Frontal cortex (tissue), 4 donors: ENCODE measurements around the gene CPED1. TPM values are rescaled to one million over a fixed set of nuclear protein-coding genes. Genes with fewer than 3 reads are reported as not detected.
"Not testable (repeated sequence)": the region's sequence is repeated elsewhere in the genome, so short reads cannot be mapped to it uniquely, and the experiment has no call there.

Experiments used
- DNase-seq, 2 donors: peaks; one replicate each; pipeline ENCODE4 v3.0.0; 2012; ENCODE audit warnings: low spot score in 2 of 2
- FAIRE-seq: peaks from 2 replicates; lab custom pipeline; 2012; peaks lifted over from hg19 to GRCh38; lab: Jason Lieb, UNC
- total RNA-seq: library from RNA; depleted of rRNA; stranded (reverse); fragments of >200 nt; gene quantifications from one replicate; pipeline ENCODE4 v1.2.3, GENCODE V29; 2014
- donor health status: control.
- donor health status: control.
- donor health status: control.

The CPED1 gene
- total RNA-seq, 1 donor from 2014 or later = 3.3 TPM

GRCh38 chr7:121159553-121159952 is 171.0 kb downstream of the CPED1 start:
- no peak for FAIRE-seq
- no peak for DNase-seq

GRCh38 chr7:121160150-121161008 is 171.9 kb downstream of the CPED1 start:
- FAIRE-seq = no peak
- no peak for DNase-seq

- FAIRE-seq = no peak
- no peak for DNase-seq
Observed at GRCh38 chr7:121163699-121164098, 175.2 kb downstream of the CPED1 start.

- no peak for DNase-seq
- FAIRE-seq = no peak
Observed at GRCh38 chr7:121164247-121164646, 175.7 kb downstream of the CPED1 start.

DNA sequence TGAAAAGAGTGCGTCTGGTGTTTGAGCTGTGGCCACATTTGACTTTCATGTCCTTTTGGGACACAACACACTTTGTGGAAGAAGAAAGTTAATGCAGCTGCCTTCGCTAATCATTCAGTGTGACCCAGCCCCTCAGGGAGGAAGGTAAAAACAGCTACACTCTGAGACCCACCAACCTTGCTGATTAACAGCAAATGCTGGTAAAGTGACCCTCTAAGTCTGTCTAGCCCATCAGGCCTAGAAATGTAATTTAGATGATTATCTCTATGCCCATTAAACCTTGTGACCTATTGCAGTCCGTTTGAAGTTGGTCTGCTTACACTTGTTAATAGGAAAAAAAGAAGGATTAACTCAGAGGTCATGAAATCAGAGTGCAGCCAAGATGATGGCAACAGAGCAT is 178.4 kb downstream of the CPED1 start:
- FAIRE-seq = no peak
- DNase-seq = no peak

GRCh38 chr7:121167971-121168370 is 179.5 kb downstream of the CPED1 start:
- DNase-seq (no peak), FAIRE-seq (peak; percentile 28)

DNA sequence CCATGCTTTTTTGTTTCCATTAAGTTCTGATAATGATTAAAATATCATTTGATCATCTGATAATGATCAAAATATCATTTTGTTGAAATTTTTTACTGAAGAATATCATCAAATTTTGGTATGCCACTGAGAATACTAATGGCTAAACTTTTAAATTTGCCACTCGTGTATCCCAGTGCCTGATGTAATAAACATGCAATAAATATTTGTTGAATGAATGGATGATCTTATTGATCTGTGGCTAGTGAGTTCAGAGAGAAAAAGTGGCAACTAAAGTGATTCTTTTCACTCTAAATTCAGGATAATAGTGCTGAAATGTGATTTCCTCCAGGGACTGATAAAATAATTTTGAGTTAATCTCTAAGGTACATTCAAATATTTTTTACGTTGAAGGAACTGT is 181.0 kb downstream of the CPED1 start:
- DNase-seq (no peak), FAIRE-seq (no peak)

DNA sequence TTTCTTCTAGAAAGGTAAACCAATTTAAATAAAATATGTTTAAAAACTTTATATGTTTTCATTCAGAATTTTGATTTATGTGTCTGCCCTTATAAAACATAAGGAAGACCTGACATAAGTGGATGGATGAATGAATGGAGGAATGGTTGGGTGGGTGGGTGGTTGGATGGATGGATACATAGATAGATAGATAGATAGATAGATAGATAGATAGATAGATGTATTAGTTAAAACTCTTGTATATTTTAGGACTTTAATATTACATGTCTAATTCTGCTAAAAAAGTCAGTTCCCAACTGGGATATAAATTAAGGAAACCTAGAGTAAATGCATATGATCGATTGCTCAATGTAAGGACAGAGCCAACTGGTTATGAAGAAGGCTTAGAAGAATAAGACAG is 184.0 kb downstream of the CPED1 start:
- DNase-seq (no peak), FAIRE-seq (no peak)

GRCh38 chr7:121175826-121176225 is 187.3 kb downstream of the CPED1 start:
- DNase-seq = no peak
- no peak for FAIRE-seq

DNA sequence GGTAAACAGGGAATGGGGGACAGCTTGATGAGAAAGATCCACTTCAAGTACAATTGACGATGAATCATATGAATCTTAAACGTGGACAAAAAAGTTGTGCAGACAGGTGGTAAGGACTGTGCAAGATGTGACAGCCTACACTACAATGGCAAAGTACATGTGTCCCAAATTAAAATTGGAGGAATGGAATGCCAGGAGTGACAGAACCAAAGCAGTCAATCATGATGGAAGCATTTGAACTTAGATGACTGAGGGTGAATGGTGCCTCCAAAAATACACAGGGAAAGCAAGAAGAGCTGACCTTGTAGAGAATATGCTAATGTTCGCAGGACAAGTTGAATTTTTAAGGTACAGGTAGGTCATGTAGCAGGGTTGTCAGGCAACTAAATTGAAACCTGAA is 189.9 kb downstream of the CPED1 start:
- FAIRE-seq = no peak
- DNase-seq = no peak

GRCh38 chr7:121178869-121179497 is 190.5 kb downstream of the CPED1 start:
- no peak for DNase-seq
- no peak for FAIRE-seq

DNA sequence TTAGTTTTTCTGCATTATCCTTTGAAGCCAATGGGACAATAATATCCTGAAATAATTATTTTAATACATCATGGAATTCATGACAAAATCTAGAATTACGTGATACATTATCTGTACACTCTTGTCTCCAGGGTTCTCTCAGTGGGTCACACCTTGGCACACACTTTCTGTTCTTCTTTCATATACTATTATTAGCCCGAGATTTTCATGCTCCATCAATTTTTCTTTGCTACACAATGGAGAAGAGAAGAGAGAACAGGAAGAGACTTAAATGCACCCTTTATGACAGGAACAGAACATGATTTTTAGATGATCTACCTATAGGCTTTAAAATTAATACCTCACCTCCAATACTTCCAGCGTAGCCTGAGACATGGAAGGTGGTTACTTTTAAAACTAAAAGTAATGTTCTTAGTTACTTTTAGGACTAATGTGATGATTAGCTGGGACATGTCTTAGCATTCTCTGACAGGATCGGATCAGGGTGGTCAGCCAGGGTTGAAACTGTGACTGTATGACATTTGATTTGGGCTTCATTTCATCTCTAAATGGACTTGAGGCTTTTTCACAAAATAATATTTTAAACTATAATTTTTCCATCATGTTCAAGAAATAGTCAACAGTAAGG is 192.0 kb downstream of the CPED1 start:
- DNase-seq = no peak
- no peak for FAIRE-seq

DNA sequence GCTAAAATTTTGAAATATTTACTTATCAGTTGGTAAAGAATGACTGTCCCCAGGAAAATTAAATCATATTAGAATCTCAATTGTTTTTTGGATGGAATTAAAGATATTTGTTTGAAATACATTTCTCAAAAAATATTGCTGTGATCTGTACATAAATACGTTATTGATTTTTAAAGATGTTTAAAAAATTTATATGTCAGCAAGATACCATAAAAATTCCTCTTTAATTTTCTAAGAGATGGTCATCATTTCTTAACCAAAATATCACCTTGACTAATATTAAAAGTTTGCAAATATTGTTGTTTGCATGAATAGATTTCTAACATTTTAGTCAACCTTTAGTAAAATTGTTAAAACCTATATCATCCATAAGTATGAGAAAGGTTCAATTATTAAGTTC is 192.8 kb downstream of the CPED1 start:
- FAIRE-seq = peak; percentile 47
- no peak for DNase-seq

DNA sequence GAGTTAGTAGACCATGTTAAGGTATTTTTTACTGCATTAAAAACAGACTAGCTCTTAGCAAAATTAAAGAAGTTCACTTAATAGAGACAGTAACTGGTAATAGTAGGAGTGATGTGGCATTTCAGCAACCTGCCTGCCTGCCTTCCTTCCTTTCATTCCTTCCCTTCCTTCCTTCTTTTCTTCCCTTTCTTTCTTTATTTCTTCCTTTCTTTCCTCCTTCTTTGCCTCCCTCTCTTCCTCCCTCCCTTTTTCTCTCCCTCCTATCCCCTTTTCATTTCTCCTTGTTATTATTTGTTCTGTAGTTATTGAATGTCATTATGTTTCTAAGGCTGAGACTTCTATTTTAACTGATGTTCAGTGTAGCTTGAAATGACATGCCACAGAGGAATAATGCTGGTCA is 193.8 kb downstream of the CPED1 start:
- no peak for FAIRE-seq
- DNase-seq = no peak

GRCh38 chr7:121182902-121183301 is 194.4 kb downstream of the CPED1 start:
- DNase-seq (no peak), FAIRE-seq (no peak)

DNA sequence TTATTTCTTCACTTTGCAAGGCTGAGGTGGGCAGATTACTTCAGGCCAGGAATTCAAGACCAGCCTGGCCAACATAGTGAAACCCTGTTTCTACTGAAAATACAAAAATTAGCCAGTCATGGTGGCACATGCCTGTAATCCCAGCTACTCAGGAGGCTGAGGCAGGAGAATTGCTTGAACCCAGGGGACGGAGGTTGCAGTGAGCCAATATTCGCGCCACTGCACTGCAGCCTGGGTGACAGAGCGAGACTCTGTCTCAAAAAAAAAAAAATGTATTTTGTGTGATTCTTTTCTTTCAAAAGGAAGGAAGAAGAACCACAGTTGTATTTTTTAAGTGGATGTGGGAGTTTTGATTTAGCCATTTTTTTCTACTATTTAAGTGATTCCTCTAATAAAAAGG is 195.4 kb downstream of the CPED1 start:
- not testable (repeated sequence) for FAIRE-seq

GRCh38 chr7:121186746-121187145 is 198.2 kb downstream of the CPED1 start:
- DNase-seq (no peak), FAIRE-seq (no peak)

More for the DNA sequence above, 195.4 kb downstream of the CPED1 start:
- not testable (repeated sequence) for DNase-seq

DNA sequence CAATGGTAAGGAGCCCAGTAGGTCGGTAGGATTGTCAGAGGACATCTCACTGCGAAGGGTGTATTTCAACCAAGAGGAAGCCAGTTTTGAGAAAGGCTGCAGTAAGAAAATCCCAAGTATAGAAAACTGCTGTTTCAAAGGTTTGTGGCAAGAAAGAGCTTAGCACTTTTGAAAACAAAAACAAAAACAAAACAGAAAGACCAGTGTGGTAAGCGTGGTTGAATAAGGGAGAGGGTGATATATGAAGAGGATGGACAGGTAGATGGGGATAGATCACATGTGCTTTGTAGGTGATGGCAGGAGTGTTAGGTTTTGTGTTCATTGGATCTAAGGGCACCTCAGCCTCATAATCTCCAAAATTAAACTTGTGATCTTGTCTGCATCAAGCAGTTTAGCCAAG is 198.7 kb downstream of the CPED1 start:
- DNase-seq = no peak
- FAIRE-seq = no peak

DNA sequence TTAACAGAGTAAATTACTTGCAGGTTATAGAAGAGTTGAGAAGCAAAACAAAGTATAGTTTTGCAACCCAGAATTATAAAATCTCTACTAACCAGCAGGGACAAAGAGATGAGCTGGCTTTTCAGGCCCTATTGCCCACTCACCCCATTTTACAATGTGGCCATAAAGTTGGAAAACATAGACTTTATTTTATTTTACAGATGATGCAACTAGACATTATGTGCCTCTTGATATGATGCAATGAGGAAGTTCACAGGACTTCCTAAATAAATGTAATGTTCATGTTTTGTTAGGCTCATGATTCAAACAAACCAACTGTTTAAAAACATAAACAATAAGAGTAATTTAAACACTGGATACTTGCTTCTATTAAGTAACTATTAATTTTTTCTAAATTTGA is 199.2 kb downstream of the CPED1 start:
- DNase-seq (no peak), FAIRE-seq (no peak)

DNA sequence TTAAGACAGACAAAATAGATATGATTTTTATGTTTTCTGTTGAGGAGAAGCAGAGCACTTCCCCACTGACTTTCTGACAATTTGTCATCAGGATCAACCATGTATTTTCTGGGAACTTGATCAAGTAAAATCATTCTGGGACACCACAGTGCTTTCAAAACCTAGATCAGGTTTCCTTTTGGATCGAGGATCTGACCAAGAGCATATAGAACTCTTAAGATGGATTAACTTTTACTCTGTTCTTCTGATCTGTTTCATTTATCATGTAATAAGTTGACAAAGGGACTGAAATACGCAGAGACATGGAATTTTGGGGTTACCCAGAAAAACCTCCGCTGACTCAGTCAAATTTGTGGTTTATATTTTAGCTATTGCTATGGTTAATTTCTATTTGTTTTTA is 204.3 kb downstream of the CPED1 start:
- DNase-seq (no peak), FAIRE-seq (no peak)

GRCh38 chr7:121195010-121195409 is 206.5 kb downstream of the CPED1 start:
- FAIRE-seq = no peak
- no peak for DNase-seq
